IPS-11a (cell line): ENCODE data around the gene MEGF11.

ENCODE experiments used
- H3K4me3 ChIP-seq: one replicate; pipeline ENCODE4 v1.5.1; 2013; ENCODE audit warnings: low read depth, low read length, control low read depth

MEGF11 gene

DNA sequence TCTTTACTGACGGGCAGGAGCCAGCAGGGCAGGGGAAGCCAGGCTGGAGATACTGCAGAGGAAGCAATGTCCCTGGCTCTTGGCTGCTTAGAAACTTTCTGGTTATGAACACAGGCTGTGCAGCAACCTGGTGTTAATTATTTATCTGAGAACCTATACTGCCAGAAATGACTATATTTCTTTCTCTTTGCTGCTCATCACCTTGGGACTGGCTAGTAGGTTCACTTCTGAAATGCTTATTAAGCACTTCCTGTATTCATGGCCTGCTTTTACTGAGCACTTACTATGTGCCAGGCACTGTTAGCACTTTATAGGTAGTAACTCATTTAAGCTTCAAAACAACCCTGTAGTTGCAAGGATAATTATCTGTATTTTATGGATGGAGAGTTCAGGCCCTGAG is 326.7 kb downstream of the MEGF11 start:
- no peak overlapping the region for H3K4me3 ChIP-seq

DNA sequence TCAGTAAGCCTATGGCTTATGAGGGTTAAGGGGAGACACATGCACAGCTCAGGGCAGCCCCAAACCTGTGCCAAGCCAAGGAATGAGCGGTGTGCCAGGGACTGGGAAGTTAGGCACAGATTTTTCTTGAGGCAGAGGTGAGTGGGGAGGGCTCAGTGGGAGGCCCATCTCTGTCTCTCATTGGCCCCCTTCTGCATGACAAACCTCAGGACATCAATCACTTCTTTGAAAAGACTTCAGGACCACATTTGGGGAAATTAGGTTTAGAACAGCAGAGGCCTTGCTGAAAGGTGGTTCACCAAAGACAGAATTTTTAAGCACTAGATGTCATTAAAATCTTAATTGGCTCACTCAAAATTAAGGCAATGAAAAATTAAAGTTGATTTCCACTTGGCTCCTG is 327.1 kb downstream of the MEGF11 start:
- H3K4me3 ChIP-seq = no peak overlapping the region

DNA sequence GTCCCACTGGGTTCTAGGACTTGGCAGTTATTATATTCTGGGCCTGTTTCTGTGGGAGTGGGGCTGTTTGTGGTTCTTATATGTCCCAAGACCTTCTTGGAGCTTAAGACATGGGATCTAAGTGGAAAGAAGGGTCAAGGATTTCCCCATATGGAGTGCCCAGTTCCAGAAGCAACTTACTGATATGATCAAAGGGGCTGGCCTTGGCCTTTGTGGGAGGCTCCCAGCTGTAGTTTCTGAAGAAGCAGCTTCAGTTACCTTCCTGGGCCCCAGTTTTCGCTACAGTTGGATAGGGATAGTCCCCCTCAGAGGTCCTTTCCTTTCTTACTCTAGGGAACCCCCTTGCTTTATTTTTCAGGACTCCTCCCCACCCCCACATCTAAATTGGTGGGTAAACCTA is 328.2 kb downstream of the MEGF11 start:
- H3K4me3 ChIP-seq = no peak overlapping the region

DNA sequence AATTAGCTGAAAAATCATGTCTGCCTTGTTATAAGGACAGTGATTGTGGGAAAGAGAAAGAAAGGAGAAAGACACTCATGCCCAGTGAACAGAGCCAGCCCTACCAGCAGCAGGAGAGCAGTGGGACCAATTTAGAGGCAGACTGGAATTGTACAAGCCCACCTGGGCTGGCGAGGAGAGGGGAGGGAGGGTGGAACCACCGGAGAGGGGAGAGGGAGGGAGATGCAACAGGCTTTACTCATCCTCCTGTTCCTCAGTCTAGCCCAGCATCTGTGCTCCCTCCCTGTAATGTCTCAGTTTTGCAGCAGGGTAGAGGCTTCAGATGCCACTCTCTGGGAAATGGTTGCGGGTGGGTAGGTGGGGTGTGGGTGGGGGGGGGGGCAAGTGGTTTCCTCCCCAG is 329.5 kb downstream of the MEGF11 start:
- H3K4me3 ChIP-seq = no peak overlapping the region

DNA sequence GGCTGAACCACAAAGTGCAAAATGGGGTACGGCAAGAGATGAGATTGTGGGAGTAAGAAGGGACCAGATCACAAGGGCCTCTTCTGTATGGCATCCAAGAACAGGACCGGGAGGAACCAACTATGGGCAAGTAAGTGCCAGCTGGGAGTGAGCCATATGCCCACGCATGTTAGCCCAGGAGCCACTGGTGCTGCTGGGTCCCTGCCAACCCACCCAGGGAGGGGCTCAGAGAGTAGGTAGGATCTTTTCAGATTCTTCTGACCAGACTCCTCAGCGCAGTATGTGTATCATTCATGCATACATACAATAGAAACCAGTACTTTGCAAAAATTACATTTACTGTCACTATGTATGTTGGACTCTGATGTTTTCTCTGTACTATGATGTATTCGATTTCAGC is 330.3 kb downstream of the MEGF11 start:
- H3K4me3 ChIP-seq = no peak overlapping the region

DNA sequence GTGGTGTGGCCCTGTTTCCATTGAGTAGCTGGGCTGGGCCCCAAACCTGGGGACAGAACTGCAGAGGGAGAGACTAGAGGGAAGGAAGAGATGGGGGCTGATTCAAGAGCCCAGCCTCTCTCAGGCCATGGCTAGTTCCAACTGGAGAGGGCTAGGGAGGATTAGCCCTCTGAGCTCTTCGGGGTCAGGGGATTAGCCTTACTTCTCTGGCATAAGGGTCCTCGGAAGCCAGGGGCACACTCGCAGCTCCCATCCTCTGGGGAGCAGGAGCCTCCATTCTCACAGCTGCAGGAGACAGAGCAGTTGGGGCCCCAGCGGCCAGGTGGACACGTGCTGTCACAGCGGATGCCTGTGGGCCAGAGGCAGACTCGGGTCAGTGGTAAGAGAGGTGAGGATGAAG is 330.9 kb downstream of the MEGF11 start:
- no peak overlapping the region for H3K4me3 ChIP-seq

DNA sequence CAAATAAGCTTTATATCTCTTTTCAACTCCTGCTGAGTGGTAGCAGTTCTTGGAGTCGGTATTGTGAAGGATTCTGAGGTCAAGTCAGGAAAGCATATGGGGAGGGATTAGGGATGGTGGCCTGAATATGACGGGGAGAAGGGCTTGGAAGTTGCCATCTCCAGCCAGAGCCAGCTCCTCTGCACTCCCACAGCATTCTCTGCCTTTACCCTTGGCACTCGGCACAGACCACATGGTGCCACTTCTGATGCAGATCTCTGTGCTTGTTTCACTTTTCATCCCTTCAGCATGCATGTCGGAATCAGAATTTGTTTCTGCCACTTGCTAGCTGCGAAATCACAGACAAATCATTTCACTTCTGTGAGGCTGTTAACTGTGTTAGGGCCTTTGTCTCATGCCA is 331.8 kb downstream of the MEGF11 start:
- H3K4me3 ChIP-seq = no peak overlapping the region

DNA sequence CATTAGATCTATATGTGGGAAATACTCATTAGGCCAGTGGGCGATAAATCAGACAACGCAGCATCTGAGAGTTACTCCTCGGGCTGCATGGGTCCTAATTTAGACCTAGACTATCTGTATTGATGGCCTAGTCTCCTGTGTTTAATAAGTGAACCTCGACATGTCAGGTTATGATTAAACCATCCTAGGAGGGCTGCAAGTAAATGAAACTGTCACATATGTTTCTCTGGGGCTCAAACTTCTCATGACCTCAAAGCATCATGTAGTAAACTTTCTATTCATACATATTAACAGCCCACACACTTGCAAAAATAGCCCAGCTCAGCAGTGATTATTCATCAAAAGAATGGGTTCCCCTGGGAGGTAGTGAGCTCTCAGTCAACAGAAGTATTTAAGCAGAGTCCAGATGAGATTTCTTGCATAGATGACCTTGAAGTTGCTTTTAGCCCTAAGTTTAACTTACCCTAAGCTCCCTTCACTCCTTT is 332.7 kb downstream of the MEGF11 start:
- no peak overlapping the region for H3K4me3 ChIP-seq

DNA sequence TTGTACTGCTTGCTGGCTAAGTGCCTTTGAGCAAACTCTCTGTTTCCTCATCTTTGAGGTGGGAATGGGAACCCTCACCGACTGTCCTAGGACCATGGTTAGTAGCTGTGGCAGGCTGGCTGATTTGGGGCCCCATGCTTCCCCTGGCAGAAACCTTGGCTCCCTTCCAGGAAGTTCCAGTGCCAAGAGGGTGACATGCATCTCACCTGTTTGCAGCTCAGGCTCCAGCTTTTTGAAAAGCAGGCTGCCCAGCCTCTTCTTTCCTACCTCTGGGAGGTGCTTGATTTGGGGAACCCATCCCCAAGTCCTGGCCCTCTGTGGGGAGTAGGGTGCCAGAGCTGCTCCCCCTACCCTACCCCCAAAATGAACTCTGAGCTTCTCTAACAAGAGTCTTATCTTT is 333.4 kb downstream of the MEGF11 start:
- H3K4me3 ChIP-seq = no peak overlapping the region

DNA sequence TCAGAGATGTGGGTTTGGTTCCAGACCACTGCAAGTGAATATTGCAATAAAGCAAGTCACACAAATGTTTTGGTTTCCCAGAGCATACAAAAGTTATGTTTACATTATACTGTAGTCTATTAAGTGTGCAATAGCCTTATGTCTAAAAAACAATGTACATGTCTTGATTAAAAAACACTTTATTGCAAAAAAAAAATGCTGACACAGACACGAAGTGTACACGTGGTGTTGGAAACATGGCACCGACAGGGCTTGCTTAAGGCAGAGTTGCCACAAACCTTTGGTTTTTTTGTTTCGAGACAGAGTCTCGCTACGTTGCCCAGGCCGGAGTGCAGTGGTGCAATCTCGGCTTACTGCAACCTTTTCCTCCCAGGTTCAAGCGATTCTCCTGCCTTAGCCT is 334.2 kb downstream of the MEGF11 start:
- no peak overlapping the region for H3K4me3 ChIP-seq

DNA sequence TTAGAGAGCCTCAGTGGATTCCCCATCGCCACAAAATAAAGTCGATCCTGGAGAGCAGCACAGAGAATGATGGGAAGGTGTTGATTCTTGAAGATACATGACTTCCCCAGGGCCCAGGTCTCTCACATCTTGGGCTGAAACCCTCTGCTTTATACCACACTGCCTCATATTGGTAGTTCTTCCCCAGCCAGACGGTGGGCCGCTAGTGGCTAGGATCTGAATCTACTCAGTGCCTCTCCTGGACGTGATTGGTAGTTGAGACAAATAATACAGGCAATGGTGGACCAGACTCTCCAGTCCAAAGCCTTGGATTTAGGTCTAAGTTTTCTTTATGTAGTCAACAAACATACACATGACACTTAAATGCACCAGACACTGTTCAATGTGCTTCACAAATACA is 334.6 kb downstream of the MEGF11 start:
- no peak overlapping the region for H3K4me3 ChIP-seq

DNA sequence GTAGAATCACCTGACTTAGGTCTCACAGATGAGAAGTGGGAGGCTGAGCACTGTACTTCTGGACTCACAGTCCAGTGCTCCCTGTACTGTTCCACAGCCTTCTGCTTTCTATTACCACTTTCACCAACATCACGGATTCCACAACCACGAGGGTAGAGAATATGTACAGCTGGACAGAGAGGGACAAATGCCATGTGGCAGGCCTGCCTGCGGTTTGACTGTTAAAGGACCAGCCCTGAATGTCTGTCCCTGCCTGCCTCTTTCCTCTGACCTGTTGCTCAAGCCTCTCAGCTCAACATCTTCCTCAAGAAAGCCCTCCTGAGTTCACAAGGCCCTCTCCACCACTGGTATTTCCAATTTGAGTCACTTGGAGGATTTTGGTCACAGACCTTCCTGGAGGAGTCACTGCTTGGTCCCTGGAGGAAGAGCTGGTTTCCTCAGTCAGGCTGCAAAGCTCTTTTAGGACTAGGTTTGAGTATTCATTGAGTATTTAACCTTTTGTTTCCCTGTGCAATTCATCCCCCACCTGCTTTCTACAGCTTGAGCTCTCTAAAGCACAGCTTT is 335.1 kb downstream of the MEGF11 start:
- H3K4me3 ChIP-seq = no peak overlapping the region

DNA sequence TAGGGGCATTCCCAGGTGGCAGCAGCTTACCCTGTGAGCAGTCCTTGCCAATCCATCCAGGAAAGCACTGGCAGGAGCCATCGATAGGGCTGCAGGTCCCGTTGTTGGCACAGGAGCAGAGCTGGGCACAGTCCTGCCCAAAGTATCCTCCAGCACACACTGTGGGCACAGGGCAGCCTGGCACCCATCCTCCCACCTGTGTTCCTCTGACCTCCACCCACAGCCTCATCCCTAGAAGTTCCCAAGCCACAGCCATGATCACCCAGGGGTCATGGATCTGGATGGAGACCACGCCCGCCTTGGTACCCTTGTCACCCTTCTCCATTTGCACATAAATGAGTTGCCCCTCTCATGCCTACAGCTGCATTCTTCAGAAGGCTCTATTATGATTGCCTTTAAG is 335.6 kb downstream of the MEGF11 start:
- no peak overlapping the region for H3K4me3 ChIP-seq

DNA sequence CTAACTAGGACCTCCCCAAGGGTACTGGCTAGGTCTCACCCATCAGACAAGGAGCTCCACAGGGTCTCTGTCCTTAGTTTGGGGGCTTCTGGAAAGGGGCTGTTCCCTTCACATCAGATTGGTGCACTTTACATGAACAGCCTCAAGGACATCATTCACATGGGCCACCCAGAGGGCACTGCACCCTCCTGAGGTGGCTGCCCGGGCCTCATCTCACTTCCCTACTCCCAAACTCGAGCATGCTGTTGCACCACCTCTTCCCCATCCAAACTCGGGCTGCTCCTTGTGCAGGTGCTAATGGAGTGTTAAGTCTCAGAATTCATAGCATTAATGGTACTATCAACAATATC is 336.2 kb downstream of the MEGF11 start:
- H3K4me3 ChIP-seq = no peak overlapping the region

DNA sequence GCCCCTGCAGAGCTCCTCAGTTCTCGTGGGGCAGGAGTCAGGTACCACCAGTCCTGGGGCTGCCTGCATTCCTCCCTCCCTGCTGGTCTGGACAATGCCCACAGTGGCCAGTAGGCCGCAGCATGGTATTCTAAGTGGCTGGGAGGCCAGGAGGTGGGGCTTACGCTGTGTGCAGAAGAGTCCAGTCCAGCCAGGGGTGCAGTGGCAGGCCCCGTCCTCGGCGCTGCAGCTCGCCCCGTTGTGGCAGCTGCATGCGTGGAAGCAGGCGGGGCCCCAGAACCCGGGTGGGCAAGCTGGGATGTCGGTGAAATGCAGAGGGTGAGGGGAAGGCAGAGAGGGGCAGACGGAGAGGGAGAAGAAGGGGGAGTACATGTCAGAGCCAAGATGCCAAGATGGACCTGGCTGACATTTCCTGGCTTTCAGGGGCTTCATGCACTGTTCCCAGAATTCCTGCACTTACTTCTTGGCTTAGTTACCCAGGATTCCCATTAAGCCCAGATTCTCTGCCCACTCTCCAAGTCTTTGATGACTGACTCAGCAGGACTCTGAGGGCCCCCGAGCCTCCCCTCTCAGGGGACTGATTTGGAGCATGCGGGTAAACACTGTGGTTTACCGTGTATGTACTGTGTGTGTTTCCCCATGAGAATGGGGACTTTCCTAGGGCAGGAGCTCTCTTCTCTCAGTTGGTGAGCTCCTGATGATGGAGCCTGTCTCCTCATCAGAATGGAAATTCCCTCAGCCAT is 336.7 kb downstream of the MEGF11 start:
- H3K4me3 ChIP-seq = no peak overlapping the region

DNA sequence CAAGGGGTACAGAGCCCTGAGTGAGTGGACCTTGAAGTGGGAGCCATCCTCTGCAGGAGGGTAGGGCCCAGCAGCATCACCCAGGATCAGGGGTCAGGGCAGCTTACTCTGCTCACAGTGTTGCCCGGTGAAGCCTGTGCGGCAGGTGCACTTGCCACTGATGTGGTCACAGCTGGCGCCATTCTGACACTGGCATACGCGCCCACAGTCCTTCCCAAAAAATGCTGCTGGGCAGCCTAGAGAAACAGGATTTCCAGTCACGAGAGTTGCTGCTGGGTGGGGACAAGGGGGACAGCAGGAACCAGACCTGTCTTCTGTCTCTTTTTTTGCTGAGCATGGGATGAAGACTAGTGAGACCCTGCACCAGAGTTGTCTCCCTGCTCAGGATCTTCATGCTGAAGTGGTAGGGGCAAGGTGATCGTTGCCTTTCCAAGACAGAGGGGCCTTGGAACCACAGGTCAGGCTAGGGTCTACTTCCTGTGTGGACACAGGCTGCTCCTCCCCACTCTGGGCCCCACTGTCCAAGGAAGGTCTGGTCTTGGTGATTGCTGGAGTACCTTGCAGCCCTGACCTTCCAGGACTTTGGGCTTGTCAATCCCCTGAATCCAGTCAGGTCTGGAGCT is 337.4 kb downstream of the MEGF11 start:
- no peak overlapping the region for H3K4me3 ChIP-seq

DNA sequence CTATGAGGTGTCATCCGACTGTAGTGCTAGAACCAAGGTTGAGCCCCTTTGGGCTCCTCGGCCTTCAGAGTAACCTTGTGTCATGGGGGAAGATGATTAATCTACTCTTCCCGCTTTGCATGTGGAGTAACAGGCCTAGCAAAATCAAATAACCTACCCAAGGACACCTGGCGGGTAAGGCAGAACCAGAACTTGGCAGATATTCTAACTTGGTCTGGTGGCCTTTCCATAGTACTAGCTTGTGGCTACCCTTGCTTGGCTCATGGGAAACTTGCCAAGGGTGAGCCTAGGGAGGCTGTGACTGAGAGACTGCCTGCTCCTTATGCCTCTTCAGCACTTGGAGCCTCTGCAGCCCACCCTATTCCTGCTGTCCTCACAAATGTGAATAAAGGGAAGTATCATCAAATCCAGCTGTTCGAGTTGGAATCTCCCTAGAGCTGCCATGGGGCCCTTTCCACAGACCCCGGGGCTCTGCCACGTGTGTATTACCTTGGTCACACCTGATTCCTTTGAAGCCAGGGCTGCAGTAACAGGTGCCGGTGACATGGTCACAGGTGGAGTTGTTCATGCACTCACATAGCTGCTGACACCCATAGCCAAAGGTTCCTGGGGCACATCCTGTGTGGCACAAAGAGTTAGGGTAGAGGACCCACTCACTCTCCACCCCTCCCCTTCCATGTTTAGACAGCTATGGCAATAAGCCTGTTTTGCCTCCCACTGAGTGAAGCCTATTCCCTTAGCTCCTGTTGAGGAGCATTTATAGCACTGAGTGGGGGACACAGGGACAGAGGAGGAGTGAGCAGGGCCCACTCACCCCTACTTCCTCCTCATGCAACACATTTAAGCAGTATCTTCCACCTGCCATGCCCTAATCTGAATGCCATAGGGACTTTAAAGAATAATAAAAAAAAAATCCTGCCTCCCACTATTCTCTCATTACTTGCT is 338.3 kb downstream of the MEGF11 start:
- H3K4me3 ChIP-seq = no peak overlapping the region

DNA sequence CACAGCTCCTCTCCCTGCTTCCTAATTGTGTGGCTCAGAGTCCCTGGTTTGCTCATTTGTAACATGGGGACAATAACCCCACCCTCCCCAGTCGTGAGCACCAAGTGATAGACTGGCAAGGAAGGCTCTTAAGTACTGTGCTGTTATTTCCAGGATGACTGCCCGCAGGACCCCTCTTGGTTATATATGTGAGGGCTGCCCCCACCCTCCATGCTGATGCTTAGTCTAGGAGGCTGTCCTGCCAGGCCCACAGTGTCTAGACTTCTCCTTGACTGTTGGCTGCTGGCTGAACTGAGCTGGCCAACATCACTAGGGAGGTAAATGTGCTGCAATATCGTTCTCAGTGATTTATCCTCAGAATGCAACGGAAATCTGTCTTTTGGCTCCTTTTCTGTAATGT is 339.2 kb downstream of the MEGF11 start:
- H3K4me3 ChIP-seq = no peak overlapping the region

DNA sequence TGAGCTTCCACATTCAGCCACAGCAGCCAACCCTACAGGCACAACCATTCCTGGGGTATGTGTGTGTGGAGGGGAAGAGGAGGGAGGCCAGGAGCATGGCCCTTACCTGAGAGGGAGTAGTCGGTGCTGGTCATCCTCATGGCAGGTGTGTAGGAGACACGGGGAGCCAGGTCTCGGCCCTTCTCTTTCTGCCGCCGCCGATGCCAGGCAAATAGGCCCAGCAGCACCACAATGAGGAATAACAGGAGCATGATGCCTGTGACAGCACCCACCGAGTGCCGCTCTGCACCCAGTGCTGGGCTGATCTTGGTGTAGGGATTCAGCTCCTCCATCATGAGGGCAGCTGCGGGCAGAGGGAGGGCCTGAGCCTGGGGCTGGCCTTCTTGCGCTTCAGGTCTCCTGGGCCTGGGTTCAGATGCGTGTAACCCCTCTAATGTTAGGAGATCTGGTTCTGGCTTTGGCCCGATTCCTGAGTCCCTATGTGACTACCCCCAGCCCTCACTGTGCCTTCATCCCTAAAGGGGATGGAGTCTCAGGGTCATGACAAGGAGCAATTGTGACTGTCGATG is 339.8 kb downstream of the MEGF11 start:
- H3K4me3 ChIP-seq = no peak overlapping the region

DNA sequence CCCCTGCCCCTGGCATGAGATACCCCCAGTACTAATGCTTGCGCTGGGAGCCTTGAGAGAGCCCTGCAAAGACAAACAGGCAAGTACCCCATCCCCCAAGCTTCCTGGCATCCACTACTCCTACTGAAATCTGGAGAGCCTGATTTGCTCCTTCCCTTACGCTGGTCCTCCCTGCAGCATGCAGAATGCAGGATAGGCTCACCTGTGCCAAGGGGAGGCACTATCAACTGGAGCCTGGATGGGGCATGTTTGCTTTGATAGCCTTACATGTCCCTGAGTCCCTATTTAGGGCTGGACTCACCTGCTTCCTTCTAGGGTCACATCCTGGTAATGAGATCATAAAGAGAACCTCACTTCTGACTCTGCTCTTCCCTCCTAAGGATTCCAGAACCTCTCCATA is 341.3 kb downstream of the MEGF11 start:
- H3K4me3 ChIP-seq = no peak overlapping the region

DNA sequence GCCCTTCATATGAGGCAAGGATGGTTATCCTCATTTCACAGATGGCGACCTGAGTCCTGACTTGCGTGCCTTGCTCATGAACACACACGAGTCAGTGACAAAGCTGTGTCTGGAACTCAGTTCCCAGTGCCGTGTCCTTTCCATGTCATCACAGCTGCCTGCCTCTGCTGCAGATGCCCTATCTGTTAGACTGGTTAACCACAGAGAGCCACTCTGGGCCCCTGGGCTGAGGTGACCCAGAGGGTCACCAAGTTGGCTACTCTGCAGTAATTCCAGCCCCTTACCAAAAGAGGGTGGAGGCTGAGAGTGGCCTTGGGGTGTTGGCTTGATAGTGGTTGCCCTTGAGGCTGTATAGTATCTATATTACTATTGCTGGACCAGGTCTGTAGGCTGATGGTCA is 343.2 kb downstream of the MEGF11 start:
- H3K4me3 ChIP-seq = no peak overlapping the region
